Esophagus squamous epithelium (tissue), 4 donors: ENCODE results near the gene UCN.

Experiments
- CTCF ChIP-seq, 6 experiments: fragments of 450-650 bp in 4 of 6; fragments of 200-600 bp in 2 of 6; sonication (generic) in 2 of 6; IDR thresholded peaks; one replicate each; pipeline ENCODE4 v1.5.1; 2016 to 2019; ENCODE audit warnings: antibody characterized with exemption in 6 of 6, mild to moderate bottlenecking in 4 of 6, moderate library complexity in 4 of 6
- POLR2A ChIP-seq, 4 donors: fragments of 450-650 bp; IDR thresholded peaks; one replicate each; pipeline ENCODE4 v1.6.1; 2017; ENCODE audit warnings: antibody characterized with exemption in 4 of 4, mild to moderate bottlenecking in 4 of 4, moderate library complexity in 3 of 4

GRCh38 chr2:27258051-27258450 lies 50.2 kb downstream of the UCN start:
- TF ChIP-seq CTCF (IDR thresholded peaks at IDR 0.05) (no peak), POLR2A (IDR thresholded peaks at IDR 0.05) (no peak)
